H4 (cell line): Measurements from ENCODE around the gene MEGF10. TPM values are rescaled to one million over a fixed set of nuclear protein-coding genes. Genes with fewer than 3 reads are reported as not detected.

Experiments
- DNase-seq: peaks from one replicate; pipeline ENCODE4 v3.0.0-alpha.2; 2015; ENCODE audit warnings: low spot score
- total RNA-seq: library from RNA; depleted of rRNA; stranded (reverse); fragments of >200 nt; shearing (Covaris generic); gene quantifications from 2 replicates; pipeline ENCODE4 v1.2.3, GENCODE V29; 2014

Gene MEGF10
- total RNA-seq, 1 experiment from 2014 or later = 0.14 TPM

GRCh38 chr5:127367946-127368465 is 77.4 kb downstream of the MEGF10 start:
- DNase-seq = no peak

- DNase-seq = no peak
Measured at GRCh38 chr5:127369796-127370195, 79.2 kb downstream of the MEGF10 start.

GRCh38 chr5:127370631-127371030 is 80.0 kb downstream of the MEGF10 start:
- no peak for DNase-seq

GRCh38 chr5:127373858-127374491 is 83.4 kb downstream of the MEGF10 start:
- DNase-seq = no peak

GRCh38 chr5:127375124-127375523 is 84.5 kb downstream of the MEGF10 start:
- DNase-seq = no peak

GRCh38 chr5:127375544-127376091 is 85.0 kb downstream of the MEGF10 start:
- no peak for DNase-seq

GRCh38 chr5:127377651-127378050 is 87.1 kb downstream of the MEGF10 start:
- DNase-seq = no peak

- no peak for DNase-seq
Measured at GRCh38 chr5:127385936-127386335, 95.3 kb downstream of the MEGF10 start.

- no peak for DNase-seq
Measured at GRCh38 chr5:127386557-127386956, 96.0 kb downstream of the MEGF10 start.

GRCh38 chr5:127389601-127390000 is 99.0 kb downstream of the MEGF10 start:
- no peak for DNase-seq

GRCh38 chr5:127392762-127393161 is 102.2 kb downstream of the MEGF10 start:
- no peak for DNase-seq

GRCh38 chr5:127396490-127397155 is 106.0 kb downstream of the MEGF10 start:
- DNase-seq = no peak

- no peak for DNase-seq
Measured at GRCh38 chr5:127398508-127398907, 107.9 kb downstream of the MEGF10 start.

GRCh38 chr5:127399068-127399467 is 108.5 kb downstream of the MEGF10 start:
- no peak for DNase-seq

- no peak for DNase-seq
Measured at GRCh38 chr5:127400539-127400938, 109.9 kb downstream of the MEGF10 start.

- peak; percentile 75 for DNase-seq
Measured at GRCh38 chr5:127400946-127401670, 110.5 kb downstream of the MEGF10 start.

- no peak for DNase-seq
Measured at GRCh38 chr5:127402361-127402760, 111.8 kb downstream of the MEGF10 start.

GRCh38 chr5:127404190-127404589 is 113.6 kb downstream of the MEGF10 start:
- DNase-seq = no peak

- peak; percentile 62 for DNase-seq
Measured at GRCh38 chr5:127406326-127407121, 115.9 kb downstream of the MEGF10 start.

GRCh38 chr5:127409246-127409917 is 118.8 kb downstream of the MEGF10 start:
- DNase-seq = no peak
